NT2/D1 (cell line): ENCODE results near the gene IGSF8.

Experiments used
- YY1 ChIP-seq: IDR thresholded peaks from 2 replicates; pipeline ENCODE4 v1.6.1; 2011; ENCODE audit not compliant: insufficient read length, insufficient read depth
- ZNF274 ChIP-seq: IDR thresholded peaks from 2 replicates; pipeline ENCODE4 v1.6.1; 2011; ENCODE audit warnings: mild to moderate bottlenecking, low read depth, low read length

DNA sequence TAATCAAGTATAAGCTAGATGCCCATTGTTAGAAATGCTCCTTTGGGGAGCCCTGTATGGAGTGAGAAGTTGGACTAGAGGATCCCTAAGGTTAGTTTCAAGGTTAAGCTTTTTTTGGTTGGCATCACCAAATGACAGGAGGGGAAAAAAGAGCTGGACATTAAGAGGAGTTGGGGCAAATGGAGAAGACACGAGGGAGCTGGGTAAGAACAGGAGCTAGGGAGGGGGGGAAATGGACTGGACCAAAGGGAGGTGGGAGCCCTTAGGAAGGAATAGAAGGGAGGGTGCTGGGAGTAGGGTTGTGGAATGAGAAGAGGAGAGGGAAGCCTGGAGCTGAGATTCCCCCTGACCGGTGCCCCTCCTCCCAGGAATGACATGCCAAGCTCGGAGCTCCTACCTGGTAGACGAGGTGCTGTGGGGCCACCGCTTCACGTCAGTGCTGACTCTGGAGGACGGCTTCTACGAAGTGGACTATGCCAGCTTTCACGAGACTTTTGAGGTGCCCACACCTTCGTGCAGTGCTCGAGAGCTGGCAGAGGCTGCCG, 11.2 kb downstream of the IGSF8 start:
- TF ChIP-seq ZNF274: no peak
- no peak for TF ChIP-seq YY1
